GM21717 (cell line): ENCODE results near the gene TAS2R60.
"Not testable (repeated sequence)": the region's sequence is repeated elsewhere in the genome, so short reads cannot be mapped to it uniquely, and the experiment has no call there.

Experiments used
- ATAC-seq: cut with Tn5 transposase; IDR thresholded peaks from one replicate; pipeline ENCODE4 v1.9.1; 2021; ENCODE audit warnings: mild to moderate bottlenecking, moderate library complexity; ENCODE audit not compliant: unreplicated experiment

Gene TAS2R60, protein sequence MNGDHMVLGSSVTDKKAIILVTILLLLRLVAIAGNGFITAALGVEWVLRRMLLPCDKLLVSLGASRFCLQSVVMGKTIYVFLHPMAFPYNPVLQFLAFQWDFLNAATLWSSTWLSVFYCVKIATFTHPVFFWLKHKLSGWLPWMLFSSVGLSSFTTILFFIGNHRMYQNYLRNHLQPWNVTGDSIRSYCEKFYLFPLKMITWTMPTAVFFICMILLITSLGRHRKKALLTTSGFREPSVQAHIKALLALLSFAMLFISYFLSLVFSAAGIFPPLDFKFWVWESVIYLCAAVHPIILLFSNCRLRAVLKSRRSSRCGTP

DNA sequence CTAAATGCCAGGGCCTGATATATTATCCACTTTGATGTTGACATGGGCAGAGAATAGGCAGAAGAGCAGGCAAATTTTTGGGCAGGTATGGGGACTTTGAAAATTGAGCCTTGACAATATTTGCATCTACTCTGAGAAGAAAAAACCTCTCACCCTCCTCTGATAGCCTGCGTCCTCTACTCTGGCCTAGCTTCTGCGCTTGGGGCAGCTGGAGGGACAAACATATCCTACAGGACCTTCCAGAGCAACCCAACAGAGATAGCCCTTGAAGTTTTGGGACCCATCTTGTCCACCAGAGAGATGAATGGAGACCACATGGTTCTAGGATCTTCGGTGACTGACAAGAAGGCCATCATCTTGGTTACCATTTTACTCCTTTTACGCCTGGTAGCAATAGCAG is at the start of gene TAS2R60:
Gene TAS2R60, plus strand, starts transcription at position 301 of the 400 bp plus-strand sequence. Its CDS starts 0 bp downstream, at position 301.
- ATAC-seq, result no peak

DNA sequence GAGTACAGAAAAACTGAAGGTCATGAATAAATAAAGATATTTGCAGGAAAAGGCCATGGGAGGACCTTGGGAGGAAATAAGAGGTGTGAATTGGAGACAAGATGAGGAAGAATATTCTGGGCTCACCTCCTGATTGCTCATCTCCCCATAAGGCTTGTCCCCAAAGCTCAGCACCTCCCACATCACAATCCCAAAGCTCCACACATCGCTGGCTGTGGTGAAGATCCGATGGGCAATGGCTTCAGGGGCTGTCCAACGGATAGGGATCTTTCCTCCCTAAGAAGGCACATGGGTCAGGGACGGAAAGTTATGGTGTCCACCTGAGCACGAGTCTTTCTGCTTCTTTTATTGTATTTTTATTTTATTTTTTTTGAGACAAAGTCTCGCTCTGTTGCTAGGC is 49.2 kb upstream of the TAS2R60 start:
- ATAC-seq, result no peak

DNA sequence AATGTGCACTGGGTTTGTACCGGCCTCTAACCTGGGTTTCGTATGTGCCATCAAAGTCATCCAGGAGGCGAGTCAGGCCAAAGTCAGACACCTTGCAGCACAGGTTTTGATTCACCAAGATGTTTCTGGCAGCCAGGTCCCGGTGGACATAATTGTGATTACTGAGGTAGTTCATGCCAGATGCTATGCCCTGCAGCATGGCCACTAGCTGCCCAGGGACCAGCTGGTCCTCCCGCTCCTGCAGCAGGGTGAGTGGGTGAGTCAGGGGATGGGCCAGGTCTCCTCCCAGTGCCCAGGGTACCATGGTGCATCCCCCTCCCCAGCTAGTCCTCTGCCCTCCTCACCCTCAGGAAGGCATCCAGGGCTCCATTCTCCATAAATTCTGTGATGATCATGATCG is 48.5 kb upstream of the TAS2R60 start:
- ATAC-seq, result no peak

DNA sequence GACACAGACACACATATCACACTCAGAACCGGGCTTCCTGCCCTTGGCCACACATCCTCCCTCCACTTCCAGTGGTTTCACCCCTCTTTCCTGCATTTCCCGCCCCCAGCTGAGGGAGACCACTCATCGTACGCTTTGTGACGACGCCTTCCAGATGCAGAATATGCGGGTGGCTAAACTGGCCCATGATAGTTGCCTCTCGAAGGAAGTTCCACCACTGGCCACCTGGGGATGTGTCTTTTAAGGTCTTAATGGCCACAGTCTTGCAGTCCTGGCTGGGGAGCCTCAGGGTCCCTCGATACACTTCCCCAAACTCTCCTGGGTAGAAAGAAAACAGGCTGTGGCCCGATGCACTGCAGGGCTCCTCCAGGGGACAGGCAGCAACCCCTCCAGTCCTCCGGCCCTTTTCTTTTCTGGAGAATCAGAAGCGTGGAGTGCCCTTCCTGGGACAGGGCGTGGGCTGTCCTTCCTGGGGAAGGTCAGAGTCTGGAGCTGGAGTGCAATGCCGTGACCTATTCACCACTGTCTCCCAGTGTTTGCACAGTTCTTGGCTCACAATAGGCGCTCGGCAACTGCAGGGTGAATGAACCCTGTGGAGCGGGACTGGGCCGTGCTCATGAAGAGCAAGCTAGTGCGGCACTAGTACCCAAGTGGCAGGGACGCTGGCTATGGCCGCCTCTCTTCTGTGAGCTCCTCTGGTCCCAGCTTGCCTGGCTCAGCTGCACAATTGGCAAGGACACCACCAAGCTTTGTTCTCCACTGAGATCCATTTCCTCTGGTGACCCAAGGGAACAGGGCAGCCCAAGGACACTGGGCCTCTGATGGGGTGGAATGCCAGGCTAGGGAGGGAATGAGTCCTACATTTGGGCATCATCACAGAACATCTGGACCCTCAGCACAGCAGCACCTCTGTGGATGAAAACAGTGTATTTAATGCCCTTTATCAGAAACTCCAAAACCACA is 47.8 kb upstream of the TAS2R60 start:
- no peak for ATAC-seq

DNA sequence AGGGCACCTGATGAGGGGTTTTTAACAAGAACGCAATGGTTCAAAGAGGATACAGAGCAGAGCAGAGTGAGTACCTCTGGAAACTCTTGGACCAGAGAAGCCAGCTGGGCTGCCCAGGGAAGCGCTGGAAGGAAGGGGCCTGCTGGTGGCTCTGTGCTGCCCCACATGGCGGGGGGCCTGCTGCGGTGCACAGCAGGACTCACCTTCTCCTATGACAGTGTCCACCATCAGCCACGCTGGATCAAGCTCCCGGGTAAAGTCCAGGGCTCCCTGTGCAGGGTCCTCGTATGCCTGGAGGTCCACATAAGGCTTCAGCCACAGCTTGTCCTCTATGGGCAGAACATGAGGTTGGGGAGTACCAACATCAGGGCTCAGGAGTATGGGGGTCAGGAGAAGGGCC is 47.1 kb upstream of the TAS2R60 start:
- no peak for ATAC-seq

- ATAC-seq, result no peak
Observed at GRCh38 chr7:143396625-143397556, 46.4 kb upstream of the TAS2R60 start.

GRCh38 chr7:143397710-143398530 is 45.3 kb upstream of the TAS2R60 start:
- no peak for ATAC-seq

DNA sequence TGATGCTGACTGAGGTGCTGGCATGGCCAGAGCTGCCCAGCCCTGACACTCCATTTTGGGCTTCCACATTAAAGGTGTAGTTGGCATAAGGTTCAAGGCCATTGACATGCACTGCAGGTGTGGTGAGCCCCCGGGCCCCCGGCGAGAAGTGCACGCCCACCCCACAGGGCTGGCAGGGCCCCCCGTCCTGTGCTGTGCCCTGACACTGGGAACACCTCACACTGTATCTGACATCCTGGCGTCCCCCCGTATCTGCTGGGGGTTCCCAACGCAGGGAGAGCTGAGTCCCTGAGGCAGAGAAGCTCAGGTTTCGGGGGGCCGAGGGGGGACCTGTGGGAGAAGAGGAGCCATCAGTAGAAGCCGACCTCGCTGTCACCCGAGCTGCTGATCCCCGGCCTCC is 44.6 kb upstream of the TAS2R60 start:
- ATAC-seq, result no peak

DNA sequence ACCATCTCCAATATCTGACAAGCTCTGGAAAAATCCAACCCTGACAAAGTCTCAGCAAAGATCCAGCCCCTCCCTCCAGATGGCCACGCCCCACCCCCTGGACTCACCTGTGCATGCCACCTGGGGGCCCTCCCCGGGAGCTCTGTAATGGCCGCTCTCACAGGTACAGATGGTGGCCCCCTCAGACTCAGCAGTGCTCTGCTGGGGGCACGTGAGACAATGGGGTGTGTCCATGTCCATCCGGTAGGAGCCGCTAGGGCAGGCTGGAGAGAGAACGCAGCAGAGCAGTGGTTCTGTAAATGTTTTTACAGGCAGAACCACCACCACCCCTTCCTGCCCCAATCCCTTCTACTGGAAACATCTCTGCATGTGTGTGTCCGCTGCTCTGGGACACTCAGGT is 44.1 kb upstream of the TAS2R60 start:
- ATAC-seq, result no peak

DNA sequence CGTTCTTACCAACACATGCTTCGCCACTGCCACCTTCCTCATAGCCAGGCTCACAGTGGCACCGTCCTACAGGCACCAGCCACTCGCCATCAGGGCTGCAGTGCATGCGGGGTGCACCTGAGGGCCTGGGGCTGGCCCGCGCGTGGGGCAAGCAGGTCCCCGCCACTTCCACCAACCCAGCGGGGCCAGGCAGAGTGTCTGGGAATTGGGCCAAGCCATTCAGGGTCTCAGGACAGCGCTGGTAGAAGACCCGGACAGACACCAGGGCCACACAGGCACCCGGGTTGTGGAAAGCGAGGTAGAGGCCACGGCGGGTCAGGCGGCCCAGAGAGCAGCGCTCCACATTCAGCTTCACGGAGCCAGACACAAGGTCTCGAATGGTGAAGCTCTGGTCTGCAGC is 43.6 kb upstream of the TAS2R60 start:
- no peak for ATAC-seq

DNA sequence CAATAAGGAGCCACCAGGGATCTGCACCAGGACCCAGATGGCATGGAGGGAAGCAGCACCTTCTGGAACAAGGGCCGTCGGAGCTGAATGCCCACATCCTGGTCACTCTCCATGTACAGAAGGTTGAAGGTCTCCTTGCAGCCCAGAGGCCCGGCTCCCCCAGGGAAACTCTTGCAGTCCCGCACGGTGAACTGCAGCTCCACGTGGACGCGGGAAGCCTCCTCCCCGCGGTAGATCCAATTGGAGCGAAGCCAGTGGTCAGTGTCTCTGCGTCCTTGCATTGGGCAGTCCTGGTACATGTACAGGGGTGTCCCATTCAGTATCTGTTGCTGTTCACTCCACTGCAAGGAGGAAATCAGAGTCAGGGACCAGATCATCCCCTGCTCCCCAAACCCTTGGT is 42.0 kb upstream of the TAS2R60 start:
- ATAC-seq, result no peak

GRCh38 chr7:143402233-143402632 is 41.0 kb upstream of the TAS2R60 start:
- ATAC-seq, result not testable (repeated sequence)

DNA sequence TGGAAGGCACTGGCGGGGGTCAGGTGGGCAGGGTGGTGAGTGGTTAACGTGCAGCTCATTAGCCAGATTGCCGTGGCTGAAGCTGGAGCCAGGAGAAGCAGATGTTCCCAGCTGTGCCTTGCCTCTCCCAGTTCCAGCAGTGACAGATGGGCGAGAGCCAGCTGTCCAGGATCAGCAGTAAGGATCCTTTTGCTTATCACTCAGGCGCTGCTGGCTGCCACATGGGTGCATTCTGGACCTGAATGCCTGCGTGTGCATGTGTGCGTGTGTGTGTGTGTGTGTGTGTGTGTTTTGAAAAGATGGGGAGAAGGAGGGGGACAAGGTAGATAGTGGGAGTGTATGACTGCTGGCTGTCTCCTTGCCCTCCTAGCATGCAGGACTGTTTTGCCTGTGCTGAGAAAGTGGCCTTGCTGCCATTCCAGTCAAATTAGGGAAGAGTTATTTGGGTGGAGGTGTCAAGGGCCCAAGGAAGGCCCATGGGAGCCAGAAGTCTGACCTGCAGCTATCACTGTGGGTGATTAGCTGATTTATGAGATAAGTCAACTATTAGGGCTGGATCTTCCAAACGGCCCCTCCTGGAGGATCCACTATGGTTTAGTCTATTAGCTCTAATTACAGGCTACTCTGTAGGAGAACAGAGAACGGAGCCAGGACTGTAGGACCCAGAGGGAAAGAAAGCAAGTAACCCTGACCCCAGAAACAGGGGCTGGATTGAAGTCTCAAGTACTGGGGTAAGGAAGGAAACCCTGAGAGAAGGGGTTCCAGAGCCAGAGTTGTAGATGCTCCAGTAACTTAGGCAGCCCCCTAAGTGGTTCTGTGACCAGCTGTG is 37.9 kb upstream of the TAS2R60 start:
- no peak for ATAC-seq

GRCh38 chr7:143406002-143406357 is 37.3 kb upstream of the TAS2R60 start:
- ATAC-seq, result no peak

DNA sequence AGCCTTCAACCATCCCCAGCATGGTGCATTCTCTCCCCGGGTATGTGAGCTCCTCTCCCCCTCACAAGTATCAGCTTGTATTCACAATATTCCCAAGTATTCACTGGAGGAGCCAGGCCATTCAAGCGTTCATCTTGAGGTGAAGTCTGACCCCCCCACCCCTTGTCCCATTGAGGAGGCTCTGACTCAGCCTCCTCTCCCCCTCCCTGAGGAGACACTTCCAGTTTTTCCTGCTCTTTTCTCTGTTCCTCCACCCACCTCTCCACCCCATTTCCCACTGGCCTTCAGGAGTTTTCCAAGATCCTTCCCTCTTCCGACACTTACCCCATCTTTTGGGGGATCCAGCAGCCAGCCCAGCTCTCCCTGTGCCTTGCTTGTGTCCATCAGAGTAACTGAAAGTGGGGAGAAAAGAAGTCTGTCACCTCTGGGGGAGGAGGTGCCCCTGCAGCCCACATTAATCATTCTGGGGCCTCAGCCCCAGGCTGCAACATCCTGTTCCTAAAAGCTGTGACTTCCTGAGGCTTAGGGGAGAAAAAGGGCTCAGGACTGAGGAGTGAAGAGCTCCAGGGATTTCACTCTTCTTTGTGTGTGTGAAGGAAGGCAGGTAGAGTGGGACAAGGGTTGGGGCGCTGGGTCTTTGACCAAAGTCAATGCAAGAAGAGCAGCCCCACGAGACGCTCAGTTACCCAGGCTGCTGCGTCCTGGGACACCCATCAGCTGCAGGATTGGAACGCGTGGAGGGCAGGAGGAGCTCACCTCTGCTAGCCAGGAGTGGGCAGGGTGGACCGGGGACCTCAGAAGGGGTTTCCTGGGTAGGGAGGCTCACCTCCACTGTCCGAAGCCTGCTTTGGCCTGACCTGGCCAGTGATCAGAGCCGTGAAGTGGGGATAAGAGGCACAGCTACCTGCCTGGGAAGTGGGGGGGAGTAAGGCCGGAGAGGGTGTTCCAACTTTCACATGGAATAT is 35.7 kb upstream of the TAS2R60 start:
- no peak for ATAC-seq

- ATAC-seq, result no peak
Observed at GRCh38 chr7:143408252-143408685, 35.0 kb upstream of the TAS2R60 start.

DNA sequence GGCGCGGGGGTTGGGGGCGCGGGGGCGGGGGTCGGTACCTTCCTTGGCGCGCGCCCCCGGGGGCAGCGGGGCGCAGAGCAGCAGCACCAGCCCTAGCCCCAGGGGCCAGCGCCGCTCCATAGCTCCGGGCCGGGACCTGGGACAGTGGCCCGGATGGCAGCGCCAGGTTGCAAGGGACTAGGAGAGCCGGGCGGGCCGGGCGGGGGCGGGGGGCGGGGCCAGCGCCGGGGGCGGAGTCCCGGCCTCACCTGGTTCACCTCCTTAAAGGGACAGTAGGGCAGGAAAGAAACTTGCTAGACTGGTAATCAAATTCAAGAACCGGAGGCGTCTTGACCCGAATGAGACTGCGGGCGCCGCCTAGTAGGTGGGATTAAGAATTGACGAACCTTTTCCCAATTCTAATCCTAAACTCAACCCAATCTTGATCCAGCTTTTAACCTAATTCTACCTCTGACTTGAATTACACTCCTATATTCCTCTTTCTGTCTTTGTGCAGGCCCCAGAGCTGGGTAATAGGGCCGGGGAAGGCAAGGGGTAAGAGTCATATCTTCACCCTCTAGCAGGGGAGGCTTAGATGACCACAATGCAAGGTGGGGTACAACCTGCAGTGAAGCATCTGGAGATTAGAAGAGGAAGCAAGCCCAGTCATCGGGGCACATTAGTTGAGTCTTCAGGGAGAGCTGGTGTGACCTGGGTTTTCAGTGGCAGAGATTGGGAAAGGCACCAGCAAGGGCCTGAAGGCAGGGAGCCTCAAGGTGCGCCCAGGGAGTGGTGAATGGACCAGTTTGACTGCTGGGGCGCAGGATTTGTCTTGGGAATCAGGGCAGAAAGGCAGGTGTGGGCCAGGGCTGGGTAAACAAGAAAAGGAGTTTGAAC is 34.3 kb upstream of the TAS2R60 start, which contains the start of gene EPHA1:
Gene EPHA1, minus strand, starts transcription at position 171 of the 876 bp plus-strand sequence. Its CDS starts 51 bp downstream, at position 120.
- no peak for ATAC-seq
